Measurements from ENCODE around the gene DCAF8.

Gene DCAF8

DNA sequence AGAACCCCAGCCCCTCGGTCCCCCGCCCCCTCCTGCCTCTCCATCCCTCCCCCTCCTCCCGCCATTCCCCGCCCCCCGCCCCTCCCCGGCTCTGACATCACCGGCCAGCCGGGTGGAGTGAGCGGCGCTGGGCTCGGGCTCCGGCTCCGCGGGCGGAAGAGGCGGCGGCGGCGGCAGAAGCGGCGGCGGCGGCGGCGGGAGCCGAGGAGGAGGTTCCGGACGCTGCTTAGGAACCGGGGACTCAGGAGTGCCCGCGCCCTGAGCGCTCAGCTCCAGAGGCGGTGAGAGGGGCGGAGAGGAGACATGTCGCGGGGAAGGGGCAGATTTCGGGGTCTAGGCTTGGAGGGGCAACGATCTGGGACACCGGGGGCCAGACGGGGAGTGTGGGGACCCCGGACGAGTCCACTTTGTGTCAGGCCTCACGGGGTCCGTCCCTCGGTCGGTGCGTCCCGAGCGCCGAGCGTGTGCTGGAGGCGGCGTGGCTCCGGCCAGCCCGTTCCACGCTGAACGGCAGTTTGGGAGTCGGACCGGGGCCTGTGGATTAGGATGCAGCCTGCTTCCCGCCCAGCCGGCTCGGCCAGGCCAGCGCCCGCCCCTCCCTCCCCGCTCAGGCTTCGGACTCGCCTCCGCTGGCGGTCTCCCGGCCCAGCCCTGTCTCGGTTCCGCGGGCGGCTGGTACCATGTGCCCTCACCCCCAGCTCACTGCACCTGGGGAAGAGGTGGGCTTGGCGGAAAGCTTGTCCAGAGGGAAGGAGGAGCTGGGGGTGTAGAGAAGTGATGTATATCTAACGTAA lies 56.9 kb downstream of the DCAF8 start, which contains the start of gene PEA15:
PEA15 (plus strand) TSS at position 143 of the 794 bp plus-strand sequence. CDS start 6,161 bp downstream, outside the sequence.
- DNase-seq (ENCODE audit: low read depth in 2 of 2) = peak; percentile 28 to 51

DNA sequence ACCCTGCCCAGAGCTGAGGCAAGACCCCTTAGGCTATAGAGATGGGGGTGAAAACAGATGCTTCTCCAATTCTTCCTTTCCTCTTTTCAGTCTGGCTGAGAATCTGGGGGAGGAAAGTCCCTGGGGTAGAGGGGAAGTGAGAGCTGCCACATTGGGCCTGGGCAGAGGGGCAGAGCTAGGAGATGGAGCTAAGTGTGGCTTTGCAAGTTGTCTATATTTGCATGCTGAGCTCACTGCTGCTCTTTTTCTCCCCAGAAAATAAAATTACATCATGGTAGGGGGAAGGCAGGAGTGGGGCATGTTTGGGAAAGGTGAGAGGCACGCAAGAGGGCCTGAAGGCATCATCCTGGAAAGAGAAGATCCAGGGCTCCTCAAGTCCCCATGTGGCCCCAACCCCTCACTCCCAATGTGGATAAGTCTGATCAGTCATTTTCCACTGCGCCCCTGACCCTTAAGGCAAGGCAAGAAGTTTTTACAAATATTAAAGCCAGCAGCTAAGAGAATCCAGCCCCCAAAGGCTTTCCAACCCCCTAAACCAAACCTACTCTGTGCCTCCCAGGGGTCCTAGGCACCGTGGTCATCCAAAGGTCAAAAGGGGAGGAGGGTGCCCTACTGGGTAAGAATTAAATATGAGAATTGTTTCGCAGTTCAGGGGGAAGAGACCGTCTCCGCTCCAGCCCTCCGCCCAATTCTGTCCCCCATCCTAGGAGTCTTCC lies 57.7 kb downstream of the DCAF8 start:
- DNase-seq (ENCODE audit: low read depth in 2 of 2) = no peak

DNA sequence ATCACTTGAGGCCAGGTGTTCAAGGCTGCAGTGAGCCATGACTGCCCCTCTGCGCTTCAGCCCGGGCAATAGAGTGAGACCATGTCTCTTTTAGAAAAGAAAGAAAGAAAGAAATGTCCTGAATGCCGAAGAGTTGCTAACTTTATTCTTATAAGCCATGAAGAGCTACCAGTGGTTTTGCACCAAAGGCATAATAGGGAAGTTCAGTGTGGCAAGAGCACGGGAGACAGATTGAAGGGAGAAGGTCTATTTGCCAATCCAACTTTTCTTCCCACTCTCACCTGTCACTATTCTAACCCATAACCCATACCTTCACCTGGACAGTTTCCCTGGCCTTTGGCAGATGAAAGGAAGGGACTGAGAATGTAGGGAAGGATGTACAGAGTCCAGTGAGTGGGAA lies 61.6 kb downstream of the DCAF8 start:
- DNase-seq (ENCODE audit: low read depth in 2 of 2) = no peak

DNA sequence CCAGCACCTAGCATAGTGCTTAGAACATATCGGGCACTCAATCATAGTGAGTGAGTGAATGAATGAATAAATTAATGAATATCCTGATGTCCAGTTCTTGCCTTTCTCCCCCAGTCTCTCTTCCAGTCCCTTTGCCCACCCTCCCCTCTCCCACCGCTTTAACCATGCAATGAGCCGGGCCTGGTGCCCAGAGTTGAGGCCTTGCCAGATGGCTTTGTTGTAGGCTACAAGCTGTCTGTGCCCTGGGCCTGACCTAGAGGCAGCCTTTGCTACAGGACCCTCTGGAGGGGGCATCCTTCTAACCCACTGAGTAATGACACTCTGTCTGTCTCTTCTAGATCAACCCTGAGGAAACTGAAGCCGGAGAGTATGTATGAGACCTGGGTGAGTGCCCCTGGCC lies 65.1 kb downstream of the DCAF8 start:
- DNase-seq (ENCODE audit: low read depth in 2 of 2) = no peak

DNA sequence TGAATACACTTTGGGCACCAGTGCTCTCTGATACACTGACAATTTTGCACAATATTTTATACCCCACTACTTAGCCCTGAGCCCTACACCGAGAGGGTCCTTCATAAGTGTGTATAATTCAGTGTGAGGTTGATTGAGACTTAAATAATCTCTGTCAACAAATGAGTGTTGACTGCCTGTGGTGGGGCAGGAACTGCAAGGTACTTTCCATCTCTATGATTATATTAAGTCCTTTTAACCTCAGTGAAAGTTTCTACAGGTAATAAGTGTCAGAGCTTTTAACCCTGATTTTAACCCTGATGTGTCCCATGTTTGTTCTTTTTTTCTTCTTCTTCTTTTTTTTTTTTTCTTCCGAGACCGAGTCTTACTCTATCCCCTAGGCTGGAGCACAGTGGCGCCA lies 66.2 kb downstream of the DCAF8 start:
- DNase-seq (ENCODE audit: low read depth in 2 of 2) = no peak

DNA sequence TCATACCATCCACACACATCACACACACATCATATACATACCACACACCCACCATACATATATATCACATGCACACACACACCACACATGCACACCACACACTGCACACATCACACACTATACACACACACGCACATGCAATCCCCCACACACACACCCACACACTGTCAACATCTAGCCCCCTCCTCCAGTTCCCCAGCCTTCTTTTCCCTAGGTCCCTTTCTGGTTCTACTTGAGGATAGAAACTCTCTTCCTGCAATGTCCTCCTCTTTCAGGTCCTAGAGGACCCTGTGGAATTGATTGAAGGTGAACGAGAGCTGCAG lies 67.7 kb downstream of the DCAF8 start:
- DNase-seq (ENCODE audit: low read depth in 2 of 2) = no peak

DNA sequence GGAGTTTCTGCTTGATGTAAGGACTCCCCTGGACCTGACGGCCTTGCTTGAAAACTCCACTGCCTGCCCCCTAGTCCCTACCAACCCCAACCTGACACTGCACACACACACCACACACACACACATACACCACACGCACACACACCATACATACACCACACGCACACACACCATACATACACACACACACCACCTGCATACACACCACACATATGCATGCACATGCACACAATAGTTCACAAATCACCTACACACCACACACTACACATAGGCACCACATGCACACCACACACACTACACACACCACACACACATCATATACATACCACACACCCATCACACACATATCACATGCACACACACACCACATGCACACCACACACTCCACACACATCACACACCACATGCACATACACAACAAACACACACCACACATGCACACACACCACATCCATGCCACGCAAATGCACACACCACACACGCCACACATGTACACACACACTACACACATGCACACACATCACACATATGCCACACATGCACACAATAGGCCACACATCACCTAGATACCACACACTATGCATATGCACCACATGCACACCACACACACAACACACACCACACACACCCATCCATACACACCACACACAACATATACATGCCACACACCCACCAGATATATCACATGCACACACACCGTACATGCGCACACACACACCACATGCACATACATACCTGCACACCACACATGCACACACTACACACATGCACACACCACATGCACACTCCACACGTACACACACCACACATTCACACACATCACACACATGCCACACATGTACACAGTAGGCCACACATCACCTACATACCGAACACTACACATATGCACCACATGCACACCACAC lies 68.3 kb downstream of the DCAF8 start:
- no peak for DNase-seq (ENCODE audit: low read depth in 2 of 2)

DNA sequence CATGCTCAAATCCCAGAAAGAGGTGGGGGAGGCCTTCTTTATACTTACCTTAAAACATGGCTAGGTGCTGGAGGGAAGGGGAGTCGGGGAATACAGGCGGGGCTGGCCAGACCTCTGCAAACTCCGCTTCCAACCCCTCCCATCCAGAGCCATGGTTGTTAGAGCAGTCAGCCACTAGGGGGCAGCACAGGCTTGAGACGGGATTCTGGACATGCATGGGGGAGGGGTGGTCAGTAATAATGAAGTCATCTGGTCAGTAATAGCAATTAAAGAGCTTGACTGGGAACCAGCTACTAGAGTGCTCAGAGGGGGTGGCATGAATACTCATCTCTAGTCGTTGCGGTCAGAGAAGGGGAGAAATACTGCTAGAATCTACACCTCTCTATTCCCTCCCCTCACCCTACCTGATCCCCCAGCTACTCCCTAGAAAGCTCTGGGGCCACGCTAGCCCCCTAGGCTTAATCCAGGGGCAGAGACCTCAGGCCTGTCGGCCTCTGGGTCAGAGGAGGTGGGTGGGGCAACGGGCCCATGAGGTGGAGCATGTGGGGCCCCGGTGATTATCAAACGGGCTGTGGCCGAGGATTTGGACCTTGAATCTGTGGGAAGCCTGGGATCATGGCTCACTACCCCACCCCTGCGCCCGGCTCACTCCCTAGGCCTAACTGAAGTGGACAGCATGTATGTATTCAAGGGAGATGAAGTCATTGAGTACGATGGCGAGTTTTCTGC lies 69.1 kb downstream of the DCAF8 start:
- DNase-seq (ENCODE audit: low read depth in 2 of 2) = peak; percentile 40 to 65

DNA sequence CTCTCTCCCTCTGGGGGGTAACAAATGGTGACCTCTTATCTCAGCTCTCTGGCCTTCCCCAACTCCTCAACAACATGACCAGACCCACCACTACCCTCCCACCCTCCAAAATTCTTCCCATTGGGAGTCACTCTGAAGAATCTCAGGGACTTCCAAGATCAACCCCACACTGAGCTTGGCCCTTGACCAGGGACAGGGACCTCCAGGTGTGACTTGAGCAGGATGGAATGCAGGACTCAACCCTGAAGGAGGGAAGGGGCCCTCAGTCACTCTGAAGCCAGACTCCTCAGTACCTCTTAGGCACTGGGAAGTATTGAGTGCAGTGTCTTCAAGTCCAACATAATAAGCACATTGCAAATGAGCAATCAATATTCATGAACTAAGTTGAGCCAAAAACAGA lies 70.1 kb downstream of the DCAF8 start:
- no peak for DNase-seq (ENCODE audit: low read depth in 2 of 2)

DNA sequence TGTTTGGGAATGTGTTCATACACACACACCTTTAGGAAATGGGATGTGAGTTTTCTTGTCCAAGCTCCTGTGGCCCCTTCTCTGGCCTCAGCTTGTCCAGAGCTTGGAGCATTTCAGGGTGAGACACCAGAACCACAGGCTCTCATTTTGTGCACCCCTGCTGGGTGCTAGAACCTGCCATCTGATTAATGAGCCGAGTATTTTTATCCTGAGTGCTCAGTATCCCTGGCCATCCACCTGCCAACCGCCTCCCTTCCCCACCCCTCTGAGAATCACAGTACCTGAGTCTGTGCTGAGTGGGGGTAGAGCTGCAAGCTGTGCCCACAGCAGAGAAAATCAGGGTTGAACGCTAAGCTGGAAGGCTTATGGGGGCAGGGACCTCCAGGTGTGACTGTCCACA lies 70.6 kb downstream of the DCAF8 start:
- no peak for DNase-seq (ENCODE audit: low read depth in 2 of 2)

DNA sequence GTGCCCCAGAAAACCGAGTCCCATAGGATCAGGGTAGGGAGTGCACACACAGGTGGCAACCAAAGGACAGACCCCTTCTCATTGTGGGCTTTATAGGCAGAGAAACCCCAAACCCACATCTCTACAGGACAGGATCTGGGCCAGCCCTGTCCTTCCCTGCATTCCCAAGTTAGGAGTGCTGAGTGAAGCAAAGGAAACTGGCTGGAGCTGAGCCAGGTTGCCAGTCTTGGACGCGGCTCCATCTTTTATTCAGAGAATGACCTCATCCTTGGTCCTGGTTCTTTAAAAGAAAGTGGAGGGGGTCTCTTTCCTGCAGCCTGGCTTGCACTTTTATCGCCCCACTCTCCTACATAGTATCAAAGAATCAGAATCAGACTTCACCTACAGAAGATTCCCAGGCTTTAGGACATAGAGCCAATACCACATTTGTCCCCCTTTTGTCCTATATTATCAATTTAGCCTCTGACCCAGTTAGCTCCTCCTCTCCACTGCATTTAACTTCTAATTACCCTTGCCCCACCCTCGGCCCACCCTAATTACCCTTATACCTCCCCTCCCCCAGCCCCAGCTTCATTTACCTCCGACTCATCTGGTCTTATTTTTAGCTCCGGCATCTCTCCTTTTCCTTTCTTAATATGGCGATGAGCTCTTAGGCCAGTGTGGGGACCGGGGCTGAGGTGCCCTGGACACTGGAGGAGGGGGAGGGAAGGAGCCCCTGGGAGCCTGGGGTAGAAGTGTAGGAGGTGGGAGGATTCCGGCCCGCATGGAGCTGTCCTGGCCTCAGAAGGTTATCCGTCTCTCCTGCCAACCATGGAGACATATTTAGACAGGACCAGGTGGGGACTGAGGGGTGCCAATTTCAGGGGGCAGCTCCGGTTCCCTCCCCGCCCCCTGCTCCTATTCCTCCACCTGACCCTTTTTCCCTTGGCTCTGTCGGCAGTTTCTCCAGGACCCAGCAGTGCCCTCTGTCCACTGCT lies 72.4 kb downstream of the DCAF8 start, which contains the start of gene CASQ1:
CASQ1 (plus strand) TSS at position 927 of the 977 bp plus-strand sequence. CDS start 177 bp downstream, outside the sequence.
- DNase-seq (ENCODE audit: low read depth in 2 of 2) = no peak

DNA sequence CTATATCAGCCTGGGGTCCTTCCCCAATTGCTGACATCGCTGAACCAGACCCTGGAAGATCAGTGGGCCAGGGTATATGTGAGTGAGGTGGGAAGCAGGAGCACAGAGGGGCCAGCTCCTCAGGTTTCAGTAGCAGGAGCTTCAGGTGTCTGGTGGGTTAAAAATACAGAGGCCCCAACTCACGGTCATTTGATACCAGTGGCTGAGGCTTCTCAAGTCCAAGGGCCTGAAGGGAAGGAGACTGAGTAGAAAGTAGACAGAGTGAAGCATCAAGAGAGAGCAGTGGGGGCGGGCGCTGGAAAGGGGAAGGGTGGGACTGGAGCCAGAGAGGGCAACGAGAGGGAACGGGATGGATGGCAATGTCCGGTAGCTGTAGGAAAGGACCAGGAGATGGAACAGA lies 74.0 kb downstream of the DCAF8 start:
- DNase-seq (ENCODE audit: low read depth in 2 of 2) = no peak

DNA sequence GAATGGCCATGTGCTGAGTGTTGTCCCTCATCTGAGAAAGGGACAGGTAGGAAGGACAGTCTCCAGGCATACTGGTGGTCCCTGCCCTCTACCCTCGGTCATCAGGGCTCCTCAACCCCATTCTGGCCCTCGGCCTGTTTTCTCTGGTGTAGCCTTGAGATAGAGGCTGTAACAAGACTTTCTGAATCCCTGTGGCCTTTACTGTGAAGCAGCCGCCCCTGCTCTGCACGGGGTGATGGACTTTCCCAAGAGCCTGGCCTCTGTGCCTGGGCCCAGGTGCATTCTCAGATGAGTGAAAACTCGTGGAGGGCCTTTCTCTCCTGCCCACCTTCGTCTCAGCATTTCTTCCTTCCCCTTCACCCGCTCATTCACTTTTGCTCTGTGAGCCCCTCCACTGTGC lies 74.9 kb downstream of the DCAF8 start:
- no peak for DNase-seq (ENCODE audit: low read depth in 2 of 2)

DNA sequence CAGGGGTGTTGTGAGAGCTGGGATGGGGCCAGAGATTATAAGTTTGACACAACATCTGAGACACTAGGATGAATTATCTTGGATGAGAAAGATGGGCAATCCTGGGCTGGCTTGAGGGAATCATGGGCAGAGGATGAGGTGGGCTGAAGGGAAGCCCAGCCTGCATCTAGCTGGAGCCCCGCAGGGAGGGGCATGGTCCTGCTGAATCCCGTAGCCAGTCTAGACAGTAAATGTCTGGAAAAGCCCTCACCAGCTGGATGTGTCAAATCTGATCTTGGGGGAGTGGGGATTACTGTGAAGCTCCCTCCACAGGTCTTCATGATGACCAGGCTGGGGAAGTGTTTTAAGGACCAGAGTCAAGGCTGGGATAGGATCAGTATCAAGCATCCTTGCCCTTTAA lies 75.6 kb downstream of the DCAF8 start:
- no peak for DNase-seq (ENCODE audit: low read depth in 2 of 2)

DNA sequence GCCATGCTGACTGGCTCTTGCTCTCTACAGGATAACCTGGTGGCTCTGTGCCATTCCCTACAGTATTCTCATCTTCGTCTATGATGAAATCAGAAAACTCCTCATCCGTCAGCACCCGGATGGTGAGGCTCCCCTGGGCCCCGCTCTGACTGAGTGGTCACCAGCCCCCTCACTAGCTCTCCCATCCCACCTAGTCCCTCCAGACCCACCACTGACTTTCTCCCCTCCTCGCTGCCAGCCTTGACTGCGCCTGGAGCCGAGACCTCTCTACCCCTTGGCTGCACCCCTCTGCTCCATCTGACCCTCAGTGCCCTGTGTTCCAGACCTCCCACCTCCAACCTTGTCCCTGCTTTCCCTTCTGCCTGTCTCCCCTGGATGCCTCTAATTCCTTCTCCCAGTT lies 76.1 kb downstream of the DCAF8 start:
- no peak for DNase-seq (ENCODE audit: low read depth in 2 of 2)

DNA sequence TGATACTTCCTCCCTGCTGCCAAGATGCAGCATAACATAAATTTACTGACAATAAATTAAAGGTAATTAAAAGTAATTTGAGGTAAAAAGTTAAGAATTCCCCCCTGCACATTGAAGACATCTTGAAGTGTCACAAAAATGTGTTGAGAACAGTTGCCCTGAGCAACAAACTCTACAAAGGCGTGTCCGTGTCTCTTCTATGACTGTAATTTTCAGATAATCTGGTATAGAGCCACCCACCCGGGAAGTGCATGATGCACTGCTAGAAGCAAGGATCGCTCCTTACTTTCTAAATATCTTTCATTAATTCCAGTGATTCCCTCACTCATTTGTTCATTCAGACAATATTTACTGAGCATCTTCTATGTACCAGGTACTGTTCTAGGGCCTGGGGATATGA lies 83.0 kb downstream of the DCAF8 start:
- DNase-seq (ENCODE audit: low read depth in 2 of 2) = no peak

DNA sequence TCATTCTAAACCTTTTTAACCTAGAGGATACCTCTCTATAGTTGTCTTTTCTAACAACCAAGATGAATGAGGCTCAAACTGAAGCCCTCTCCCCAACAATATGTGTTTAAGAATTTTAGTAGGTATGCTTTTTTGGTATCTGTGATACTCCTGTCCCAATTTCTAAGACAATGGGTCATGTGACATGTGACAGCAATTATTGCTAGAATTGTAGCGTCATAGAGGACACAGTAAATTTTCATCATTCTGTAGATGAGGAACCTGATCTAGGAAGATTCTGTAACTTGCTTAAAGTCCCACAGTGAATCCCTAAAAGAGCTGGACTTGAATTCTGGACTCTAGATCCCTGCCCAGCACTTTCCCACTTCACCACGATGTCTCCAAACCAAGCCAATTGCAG lies 83.6 kb downstream of the DCAF8 start:
- DNase-seq (ENCODE audit: low read depth in 2 of 2) = no peak

DNA sequence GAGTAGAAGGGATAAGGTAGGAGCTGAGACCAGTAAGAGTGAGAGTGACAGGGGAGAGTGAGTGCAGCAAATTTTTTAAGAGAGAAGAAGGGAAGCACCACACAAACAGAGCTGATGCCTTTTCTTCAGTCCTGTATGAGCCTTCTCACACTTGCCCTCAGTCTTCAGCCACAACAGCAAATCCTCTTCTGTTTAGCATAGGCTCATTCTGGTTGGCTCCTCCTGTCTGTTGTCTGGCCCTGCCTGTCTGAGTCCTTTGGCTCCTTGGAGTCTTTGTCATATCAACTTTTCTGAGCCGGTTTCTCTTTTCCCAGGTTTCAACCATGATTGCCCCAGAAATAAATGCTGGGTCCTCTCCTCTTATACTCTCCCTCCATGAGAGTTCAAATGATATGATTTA lies 84.7 kb downstream of the DCAF8 start:
- no peak for DNase-seq (ENCODE audit: low read depth in 2 of 2)

DNA sequence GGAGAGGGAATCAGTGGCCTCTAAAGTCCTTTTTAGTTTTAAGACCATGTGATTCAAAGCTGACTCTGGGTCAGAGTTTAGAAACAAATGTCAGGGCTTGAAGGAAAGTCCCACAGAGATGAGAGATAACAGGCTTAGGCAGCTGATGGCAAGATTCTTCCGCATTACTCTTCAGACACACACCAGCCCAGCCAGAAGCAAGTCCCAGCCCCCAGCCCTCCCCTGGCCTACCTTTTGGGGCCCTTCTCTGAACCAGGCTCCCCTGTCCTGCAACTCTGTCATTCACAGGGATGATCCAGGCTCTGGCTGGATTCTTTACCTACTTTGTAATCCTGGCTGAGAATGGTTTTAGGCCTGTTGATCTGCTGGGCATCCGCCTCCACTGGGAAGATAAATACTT lies 85.1 kb downstream of the DCAF8 start:
- DNase-seq (ENCODE audit: low read depth in 2 of 2) = no peak

DNA sequence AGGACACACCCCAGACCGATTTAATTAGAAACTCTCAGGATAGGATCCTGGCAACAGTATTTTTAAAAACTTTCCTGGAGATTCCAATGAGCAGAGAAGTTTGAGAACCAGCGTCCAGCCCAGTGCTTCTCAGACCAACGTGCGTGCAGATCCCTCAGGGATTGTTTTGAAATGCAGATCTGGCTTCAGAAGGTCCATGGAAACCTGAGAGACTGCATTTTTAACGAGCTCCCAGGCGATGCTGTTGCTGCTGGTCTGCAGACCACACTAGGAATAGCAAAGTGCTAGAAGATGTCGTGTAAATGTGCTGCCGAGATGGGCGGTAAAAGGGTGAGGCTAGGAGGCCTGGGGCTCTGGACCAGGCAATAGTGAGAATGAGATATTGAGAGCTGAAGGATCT lies 90.4 kb downstream of the DCAF8 start:
- no peak for DNase-seq (ENCODE audit: low read depth in 2 of 2)

All from stimulated activated CD8-positive, alpha-beta memory T cell treated with anti-CD3 and anti-CD28 coated beads, Interleukin-15, amount 100 ng/mL, for 4 hours (primary cell).